ENCODE data around the gene LY6G6F. TPM values are rescaled to one million over a fixed set of nuclear protein-coding genes. Genes with fewer than 3 reads are reported as not detected.
A peak's percentile ranks its signal among the peaks of the same experiment; 100 is the strongest.

LY6G6F gene
- total and polyA plus RNA-seq, 2 donors (not counting 3 experiments of a cell fraction or from before 2014, with no cell fraction given): not detected

DNA sequence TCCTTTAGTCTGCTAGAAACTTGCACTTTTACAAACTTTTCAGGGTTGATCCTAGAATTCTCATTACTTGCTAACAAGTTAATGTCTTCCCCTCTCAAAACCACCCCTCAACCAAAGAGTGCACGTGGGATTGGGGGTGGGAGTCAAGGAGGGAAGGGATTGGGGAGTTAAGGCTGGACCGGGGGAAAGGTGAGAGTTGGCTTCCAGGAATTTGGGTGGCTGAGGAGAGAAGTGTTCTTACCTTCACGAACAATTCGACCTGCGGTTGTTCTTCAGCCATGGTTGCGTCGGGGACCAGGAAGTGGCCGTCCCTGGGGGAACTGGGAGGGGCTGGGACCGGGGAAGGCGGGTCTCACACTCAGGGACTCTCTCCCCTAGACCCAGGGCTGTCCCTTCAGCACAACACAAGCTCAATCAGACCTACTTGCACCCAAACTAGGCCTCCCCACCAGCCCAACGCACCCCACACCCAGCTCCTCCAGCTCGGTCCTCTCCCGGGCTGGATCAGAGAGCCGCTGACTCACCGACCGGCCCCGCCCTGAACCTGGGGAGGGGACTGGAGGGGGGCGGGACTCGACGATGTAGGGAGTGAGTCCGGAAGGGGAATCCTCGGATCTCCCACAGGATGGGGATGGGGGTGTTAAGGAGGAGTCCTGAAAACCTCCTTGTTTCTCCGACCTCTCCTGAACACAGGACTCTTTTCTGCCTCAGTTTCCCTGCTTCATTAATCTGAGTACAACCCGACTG lies 29.5 kb downstream of the LY6G6F start, which contains the start of gene CLIC1:
Gene CLIC1 (minus strand): TSS at position 510 of the 747 bp plus-strand sequence. CDS start 230 bp downstream, at position 280.
- peak within 1 kb of the TSS; percentile 86 to 98 (median 96) for H3K4me3 ChIP-seq (replicated peaks in 1 of 3; ENCODE audit: insufficient read depth in 1 of 3, low read depth in 1 of 3, low read length in 3 of 3)
- H3K27ac ChIP-seq (ENCODE audit: insufficient read depth, low read depth, low read length): peak within 1 kb of the TSS; percentile 94
- peaks cover 42% of the 10 kb centered on the region for H3K4me1 ChIP-seq (ENCODE audit: control insufficient read depth, extremely low read depth, insufficient read depth, low read length)
- no peaks in the 10 kb centered on the region for H3K27me3 ChIP-seq (ENCODE audit: control insufficient read depth in 2 of 2, insufficient read depth in 2 of 2, low read length in 2 of 2)
- H3K9me3 ChIP-seq (replicated peaks; ENCODE audit: control insufficient read depth, insufficient read depth, low read length): no peaks in the 10 kb centered on the region
- DNase-seq (ENCODE audit: low read depth, low spot score): peak; percentile 82
- peaks cover 42% of the 10 kb centered on the region for H3K79me2 ChIP-seq (ENCODE audit: control insufficient read depth, insufficient read depth, low read length)
- TF ChIP-seq POLR2AphosphoS5 (IDR thresholded peaks at IDR 0.05; ENCODE audit: insufficient read depth, low read depth, low read length) (peak; percentile 73), MYC (IDR thresholded peaks at IDR 0.05; ENCODE audit: low read depth, low read length) (no peak), POLR2A (IDR thresholded peaks at IDR 0.05; ENCODE audit: low read depth, low read length) (peak; percentile 92), GATA2 (IDR thresholded peaks at IDR 0.05; ENCODE audit: insufficient read depth, insufficient read length, low read depth, low read length) (no peak), JUN (IDR thresholded peaks at IDR 0.05; ENCODE audit: borderline replicate concordance, insufficient read depth, insufficient read length, low read depth) (no peak), FOS (IDR thresholded peaks at IDR 0.05; ENCODE audit: borderline replicate concordance, insufficient read depth, low read length) (peak; percentile 74), EZH2 (IDR thresholded peaks at IDR 0.05; ENCODE audit: borderline replicate concordance, low read depth, low read length, severe bottlenecking) (no peak)
- TF ChIP-seq, protein P1, sequence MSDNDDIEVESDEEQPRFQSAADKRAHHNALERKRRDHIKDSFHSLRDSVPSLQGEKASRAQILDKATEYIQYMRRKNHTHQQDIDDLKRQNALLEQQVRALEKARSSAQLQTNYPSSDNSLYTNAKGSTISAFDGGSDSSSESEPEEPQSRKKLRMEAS (IDR thresholded peaks at IDR 0.05; ENCODE audit: insufficient read depth, insufficient read length): no peak
- TF ChIP-seq, protein P2, sequence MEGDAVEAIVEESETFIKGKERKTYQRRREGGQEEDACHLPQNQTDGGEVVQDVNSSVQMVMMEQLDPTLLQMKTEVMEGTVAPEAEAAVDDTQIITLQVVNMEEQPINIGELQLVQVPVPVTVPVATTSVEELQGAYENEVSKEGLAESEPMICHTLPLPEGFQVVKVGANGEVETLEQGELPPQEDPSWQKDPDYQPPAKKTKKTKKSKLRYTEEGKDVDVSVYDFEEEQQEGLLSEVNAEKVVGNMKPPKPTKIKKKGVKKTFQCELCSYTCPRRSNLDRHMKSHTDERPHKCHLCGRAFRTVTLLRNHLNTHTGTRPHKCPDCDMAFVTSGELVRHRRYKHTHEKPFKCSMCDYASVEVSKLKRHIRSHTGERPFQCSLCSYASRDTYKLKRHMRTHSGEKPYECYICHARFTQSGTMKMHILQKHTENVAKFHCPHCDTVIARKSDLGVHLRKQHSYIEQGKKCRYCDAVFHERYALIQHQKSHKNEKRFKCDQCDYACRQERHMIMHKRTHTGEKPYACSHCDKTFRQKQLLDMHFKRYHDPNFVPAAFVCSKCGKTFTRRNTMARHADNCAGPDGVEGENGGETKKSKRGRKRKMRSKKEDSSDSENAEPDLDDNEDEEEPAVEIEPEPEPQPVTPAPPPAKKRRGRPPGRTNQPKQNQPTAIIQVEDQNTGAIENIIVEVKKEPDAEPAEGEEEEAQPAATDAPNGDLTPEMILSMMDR (IDR thresholded peaks at IDR 0.05; ENCODE audit: extremely low read depth in 1 of 2, insufficient read depth in 1 of 2, low read depth in 1 of 2, low read length in 2 of 2): no peak
- peak within 1 kb of the TSS; percentile 93 for H3K4me2 ChIP-seq (ENCODE audit: insufficient read depth, low read length)
- ChIA-PET CTCF (interaction anchor here (0.7 to 6.0 kb wide), 4 partner anchors 34 to 94 kb away, joined by 3 to 55 read pairs (median 6); partner anchors contain the start of gene VARS1), POLR2A (interaction anchor here (0.5 to 2.2 kb wide), 5 partner anchors 25 to 91 kb away, joined by 3 to 11 read pairs (median 3); partner anchors contain the start of genes HSPA1A, HSPA1B and HSPA1L)
- H3K9ac ChIP-seq (replicated peaks; ENCODE audit: extremely low read depth, insufficient read depth, low read length): peak within 1 kb of the TSS; percentile 96
- intact Hi-C loops (cut with micrococcal nuclease): loop anchor here (10.0 kb wide), 1 partner anchor 191 kb away; the partner anchor contains the start of genes ATP6V1G2, DDX39B and NFKBIL1
- peak within 1 kb of the TSS; percentile 8 for H2AFZ ChIP-seq (ENCODE audit: low read depth, low read length)
- dilution Hi-C loops (cut with MboI; ENCODE audit: extremely low pct_ligation_motif_present, low sequenced_read_pairs): no loop called here
- peaks cover 13 to 20% of the 10 kb centered on the region in 2 experiments for H3K36me3 ChIP-seq (ENCODE audit: control insufficient read depth in 2 of 2, extremely low read depth in 1 of 2, insufficient read depth in 2 of 2, low read length in 2 of 2)
- H4K20me1 ChIP-seq (replicated peaks; ENCODE audit: control insufficient read depth, extremely low read depth, insufficient read depth, low read length): no peaks in the 10 kb centered on the region
- no peaks in the 10 kb centered on the region for H3K9me1 ChIP-seq (replicated peaks; ENCODE audit: control insufficient read depth, extremely low read depth, insufficient read depth, low read length)
- TSS peak; percentile 64 for BruUV-seq (replicated peaks)
- peak; percentile 82 for FAIRE-seq

Measured in endothelial cell of umbilical vein (primary cell).